ENCODE measurements around the gene NMB. TPM values are rescaled to one million over a fixed set of nuclear protein-coding genes. Genes with fewer than 3 reads are reported as not detected.

NMB gene
- total and polyA plus RNA-seq, 9 donors, result 2.7 to 11.5 (median 7.3) TPM

- Histone ChIP-seq H3K27me3 (no peaks in the 10 kb centered on the region), H3K4me1 (ENCODE audit: insufficient read depth) (no peaks in the 10 kb centered on the region), H3K9me3 (no peaks in the 10 kb centered on the region), H3K36me3 (no peaks in the 10 kb centered on the region), H3K4me3 (no peak overlapping the region), H3K27ac (no peak overlapping the region)
- DNase-seq, result no peak
- no peak for TF ChIP-seq CTCF (IDR thresholded peaks at IDR 0.05)
- no peak for TF ChIP-seq EP300 (IDR thresholded peaks at IDR 0.05)
- no peak for TF ChIP-seq POLR2A (IDR thresholded peaks at IDR 0.05)
- WGBS, 3 donors, result 71 to 81% (median 79%) methylated on average over 8 of the region's 8 CpGs
- intact Hi-C loops (cut with DNase I), result no loop called here
Observed at GRCh38 chr15:84669726-84670125, 11.7 kb upstream of the NMB start.

- Histone ChIP-seq H3K4me3 (no peak overlapping the region), H3K36me3 (no peaks in the 10 kb centered on the region), H3K4me1 (ENCODE audit: insufficient read depth) (no peaks in the 10 kb centered on the region), H3K9me3 (no peaks in the 10 kb centered on the region), H3K27me3 (no peaks in the 10 kb centered on the region), H3K27ac (no peak overlapping the region)
- no peak for DNase-seq
- intact Hi-C loops (cut with DNase I), result no loop called here
- WGBS, 3 donors, result 94 to 98% (median 96%) methylated on average over 3 of the region's 3 CpGs
- TF ChIP-seq CTCF (IDR thresholded peaks at IDR 0.05), result no peak
- TF ChIP-seq EP300 (IDR thresholded peaks at IDR 0.05), result no peak
- TF ChIP-seq POLR2A (IDR thresholded peaks at IDR 0.05), result no peak
Observed at GRCh38 chr15:84668221-84668982, 10.4 kb upstream of the NMB start.

- no peak overlapping the region for H3K27ac ChIP-seq
- no peaks in the 10 kb centered on the region for H3K9me3 ChIP-seq
- 75 to 90% (median 84%) methylated on average over 2 of the region's 2 CpGs for WGBS, 3 donors
- H3K4me3 ChIP-seq, result no peak overlapping the region
- H3K4me1 ChIP-seq (ENCODE audit: insufficient read depth), result no peaks in the 10 kb centered on the region
- no peak for DNase-seq
- TF ChIP-seq POLR2A (IDR thresholded peaks at IDR 0.05) (no peak), CTCF (IDR thresholded peaks at IDR 0.05) (no peak), EP300 (IDR thresholded peaks at IDR 0.05) (no peak)
- H3K27me3 ChIP-seq, result no peaks in the 10 kb centered on the region
- intact Hi-C loops (cut with DNase I), result no loop called here
- H3K36me3 ChIP-seq, result no peaks in the 10 kb centered on the region
Observed at GRCh38 chr15:84666373-84666772, 8.4 kb upstream of the NMB start.

GRCh38 chr15:84661001-84661400, 3.0 kb upstream of the NMB start:
- H3K9me3 ChIP-seq, result no peaks in the 10 kb centered on the region
- H3K27ac ChIP-seq, result no peak overlapping the region
- no peak for DNase-seq
- H3K27me3 ChIP-seq, result no peaks in the 10 kb centered on the region
- WGBS, 3 donors, result 96 to 97% (median 96%) methylated on average over 10 of the region's 10 CpGs
- H3K4me1 ChIP-seq (ENCODE audit: insufficient read depth), result no peaks in the 10 kb centered on the region
- H3K36me3 ChIP-seq, result no peaks in the 10 kb centered on the region
- TF ChIP-seq EP300 (IDR thresholded peaks at IDR 0.05), result no peak
- TF ChIP-seq POLR2A (IDR thresholded peaks at IDR 0.05), result no peak
- no peak for TF ChIP-seq CTCF (IDR thresholded peaks at IDR 0.05)
- H3K4me3 ChIP-seq, result no peak overlapping the region
- intact Hi-C loops (cut with DNase I), result no loop called here
